GM15510 (cell line): Measurements from ENCODE around the gene PIK3CG.

Experiments used
- POLR2A ChIP-seq: IDR thresholded peaks from 3 replicates; pipeline ENCODE4 v1.6.1; 2011; ENCODE audit warnings: borderline replicate concordance; ENCODE audit not compliant: insufficient read length; ENCODE audit errors: extremely low read depth

The PIK3CG gene

GRCh38 chr7:106853250-106853908 lies 11.7 kb upstream of the PIK3CG start:
- no peak for TF ChIP-seq POLR2A

- TF ChIP-seq POLR2A: no peak
Measured at GRCh38 chr7:106855540-106856132, 9.4 kb upstream of the PIK3CG start.

GRCh38 chr7:106858618-106859532 lies 6.2 kb upstream of the PIK3CG start:
- TF ChIP-seq POLR2A: no peak

- TF ChIP-seq POLR2A: no peak
Measured at GRCh38 chr7:106862317-106863089, 2.6 kb upstream of the PIK3CG start.

GRCh38 chr7:106863274-106863997 lies 1.6 kb upstream of the PIK3CG start:
- no peak for TF ChIP-seq POLR2A

GRCh38 chr7:106864298-106865081 lies 592 bp upstream of the PIK3CG start:
- TF ChIP-seq POLR2A: no peak

GRCh38 chr7:106866298-106867281 lies 1.5 kb downstream of the PIK3CG start:
- TF ChIP-seq POLR2A: no peak

GRCh38 chr7:106867641-106868351 lies 2.7 kb downstream of the PIK3CG start:
- TF ChIP-seq POLR2A: no peak

- no peak for TF ChIP-seq POLR2A
Measured at GRCh38 chr7:106868364-106868763, 3.3 kb downstream of the PIK3CG start.

GRCh38 chr7:106869954-106870353 lies 4.9 kb downstream of the PIK3CG start:
- no peak for TF ChIP-seq POLR2A

- TF ChIP-seq POLR2A: no peak
Measured at GRCh38 chr7:106870528-106870927, 5.4 kb downstream of the PIK3CG start.

GRCh38 chr7:106870983-106871410 lies 5.9 kb downstream of the PIK3CG start:
- TF ChIP-seq POLR2A: no peak
